HG03342 (cell line): ENCODE data around the gene RAMAC.
"Not testable (repeated sequence)": the region's sequence is repeated elsewhere in the genome, so short reads cannot be mapped to it uniquely, and the experiment has no call there.

Experiments used
- ATAC-seq: cut with Tn5 transposase; IDR thresholded peaks from one replicate; pipeline ENCODE4 v1.9.1; 2021; ENCODE audit warnings: mild to moderate bottlenecking, moderate library complexity; ENCODE audit not compliant: unreplicated experiment

The RAMAC gene

GRCh38 chr15:82966671-82967071 lies 19.3 kb upstream of the RAMAC start:
- peak; percentile 76 for ATAC-seq

GRCh38 chr15:82968066-82968465 lies 17.9 kb upstream of the RAMAC start:
- no peak for ATAC-seq

- no peak for ATAC-seq
Observed at GRCh38 chr15:82969353-82969752, 16.7 kb upstream of the RAMAC start.

GRCh38 chr15:82970078-82970686 lies 15.8 kb upstream of the RAMAC start:
- ATAC-seq, result no peak

- ATAC-seq, result no peak
Observed at GRCh38 chr15:82970696-82971095, 15.3 kb upstream of the RAMAC start.

GRCh38 chr15:82971218-82971984 lies 14.6 kb upstream of the RAMAC start:
- no peak for ATAC-seq

- ATAC-seq, result no peak
Observed at GRCh38 chr15:82972990-82973389, 13.0 kb upstream of the RAMAC start.

- no peak for ATAC-seq
Observed at GRCh38 chr15:82977076-82977475, 8.9 kb upstream of the RAMAC start.

- ATAC-seq, result no peak
Observed at GRCh38 chr15:82978438-82978837, 7.6 kb upstream of the RAMAC start.

GRCh38 chr15:82979726-82980125 lies 6.3 kb upstream of the RAMAC start:
- ATAC-seq, result no peak

GRCh38 chr15:82980981-82981380 lies 5.0 kb upstream of the RAMAC start:
- no peak for ATAC-seq

GRCh38 chr15:82986442-82986780 lies 401 bp downstream of the RAMAC start:
- ATAC-seq, result peak; percentile 32

GRCh38 chr15:82992436-82992998 lies 6.5 kb downstream of the RAMAC start:
- ATAC-seq, result no peak

GRCh38 chr15:82993144-82993543 lies 7.1 kb downstream of the RAMAC start:
- no peak for ATAC-seq

GRCh38 chr15:82995076-82995475 lies 9.1 kb downstream of the RAMAC start:
- ATAC-seq, result no peak

GRCh38 chr15:82995938-82996337 lies 9.9 kb downstream of the RAMAC start:
- no peak for ATAC-seq

GRCh38 chr15:82999426-82999825 lies 13.4 kb downstream of the RAMAC start:
- ATAC-seq, result no peak

GRCh38 chr15:82999905-83000671 lies 14.1 kb downstream of the RAMAC start:
- peak; percentile 86 for ATAC-seq

GRCh38 chr15:83000672-83001031 lies 14.6 kb downstream of the RAMAC start:
- not testable (repeated sequence) for ATAC-seq

GRCh38 chr15:83010709-83011270 lies 24.8 kb downstream of the RAMAC start:
- peak; percentile 64 for ATAC-seq
